Left kidney (tissue), 2 donors: Measurements from ENCODE around the gene HIF1AN. TPM values are rescaled to one million over a fixed set of nuclear protein-coding genes. Genes with fewer than 3 reads are reported as not detected.

ENCODE experiments used
- DNase-seq: peaks from one replicate; pipeline ENCODE4 v3.0.0-alpha.2; 2013
- polyA plus RNA-seq: library from polyadenylated mRNA; unstranded; fragments of 120-200 nt; gene quantifications from one replicate; pipeline ENCODE4 v1.2.1, GENCODE V29; 2013; ENCODE audit not compliant: insufficient read length

HIF1AN gene
- polyA plus RNA-seq, 1 donor, result 47.1 TPM

GRCh38 chr10:100519311-100520051 is 16.3 kb upstream of the HIF1AN start, which contains the start of gene SEC31B:
SEC31B (minus strand) TSS chr10:100519861; CDS start chr10:100516952, 2,909 bp downstream.
- DNase-seq, result no peak

GRCh38 chr10:100520811-100521210 is 14.9 kb upstream of the HIF1AN start:
- no peak for DNase-seq

- no peak for DNase-seq
Observed at GRCh38 chr10:100522107-100522801, 13.5 kb upstream of the HIF1AN start.

- no peak for DNase-seq
Observed at GRCh38 chr10:100522945-100523344, 12.8 kb upstream of the HIF1AN start.

- DNase-seq, result no peak
Observed at GRCh38 chr10:100524206-100524605, 11.5 kb upstream of the HIF1AN start.

- no peak for DNase-seq
Observed at GRCh38 chr10:100524638-100525037, 11.1 kb upstream of the HIF1AN start.

- DNase-seq, result no peak
Observed at GRCh38 chr10:100528123-100528886, 7.4 kb upstream of the HIF1AN start.

GRCh38 chr10:100528921-100529474 is 6.7 kb upstream of the HIF1AN start:
- DNase-seq, result no peak

GRCh38 chr10:100529475-100530298 is 6.1 kb upstream of the HIF1AN start, which contains the start of gene NDUFB8:
NDUFB8 (minus strand) TSS chr10:100529871; CDS start chr10:100529851, 20 bp downstream.
- DNase-seq, result peak; percentile 93

GRCh38 chr10:100531761-100532160 is 4.0 kb upstream of the HIF1AN start:
- DNase-seq, result no peak

- DNase-seq, result no peak
Observed at GRCh38 chr10:100534726-100535125, 1.0 kb upstream of the HIF1AN start.

GRCh38 chr10:100535338-100535714 is 417 bp upstream of the HIF1AN start:
- DNase-seq, result no peak

GRCh38 chr10:100537475-100537874 is 1.7 kb downstream of the HIF1AN start:
- no peak for DNase-seq

GRCh38 chr10:100544950-100545349 is 9.2 kb downstream of the HIF1AN start:
- DNase-seq, result no peak

- no peak for DNase-seq
Observed at GRCh38 chr10:100551196-100551595, 15.5 kb downstream of the HIF1AN start.

GRCh38 chr10:100551738-100552137 is 16.0 kb downstream of the HIF1AN start:
- no peak for DNase-seq

GRCh38 chr10:100553929-100554328 is 18.2 kb downstream of the HIF1AN start:
- DNase-seq, result no peak

GRCh38 chr10:100554902-100555301 is 19.2 kb downstream of the HIF1AN start:
- no peak for DNase-seq

GRCh38 chr10:100560248-100560647 is 24.5 kb downstream of the HIF1AN start:
- no peak for DNase-seq

- no peak for DNase-seq
Observed at GRCh38 chr10:100561005-100561404, 25.3 kb downstream of the HIF1AN start.

- DNase-seq, result peak; percentile 82
Observed at GRCh38 chr10:100562008-100562672, 26.4 kb downstream of the HIF1AN start.
